ENCODE measurements around the gene TRIO. TPM values are rescaled to one million over a fixed set of nuclear protein-coding genes. Genes with fewer than 3 reads are reported as not detected.
A peak's percentile ranks its signal among the peaks of the same experiment; 100 is the strongest.

Gene TRIO
- total and polyA plus RNA-seq, 2 of the 8 experiments (the other 6 are each of a cell fraction or from before 2014, with no cell fraction given), result 35.1 to 69.1 TPM

- peak; percentile 69 for TF ChIP-seq E2F6 (IDR thresholded peaks at IDR 0.05)
- peak; percentile 99 for TF ChIP-seq ATF2 (IDR thresholded peaks at IDR 0.05; ENCODE audit: low read length)
- TF ChIP-seq RBBP5 (IDR thresholded peaks at IDR 0.05; ENCODE audit: borderline replicate concordance, low read depth, low read length), result no peak
- TF ChIP-seq GABPA (IDR thresholded peaks at IDR 0.05; ENCODE audit: borderline replicate concordance, insufficient read depth, low read length), result no peak
- peak; percentile 80 for TF ChIP-seq CREB1 (IDR thresholded peaks at IDR 0.05)
- TF ChIP-seq ASH2L (IDR thresholded peaks at IDR 0.05; ENCODE audit: low read length), result peak; percentile 68
- TF ChIP-seq SP1 (IDR thresholded peaks at IDR 0.05; ENCODE audit: low read depth, low read length), result 0 out of 2 replicates have a peak, but pooled peaks have one; percentile 6
- peak; percentile 45; the same call in 1 of the 2 replicates for TF ChIP-seq USF2 (IDR thresholded peaks at IDR 0.05; ENCODE audit: low read length)
- no peak for TF ChIP-seq CTBP2 (IDR thresholded peaks at IDR 0.05; ENCODE audit: borderline replicate concordance, insufficient read depth, insufficient read length, low read length)
- TF ChIP-seq BRCA1 (IDR thresholded peaks at IDR 0.05; ENCODE audit: low read depth, low read length), result no peak
- peak; percentile 93 for TF ChIP-seq MAX (IDR thresholded peaks at IDR 0.05)
- TF ChIP-seq NANOG (IDR thresholded peaks at IDR 0.05; ENCODE audit: insufficient read depth, low read depth, low read length, poor library complexity, severe bottlenecking), result no peak
- no peak for TF ChIP-seq CEBPB (IDR thresholded peaks at IDR 0.05; ENCODE audit: low read depth, low read length)
- TF ChIP-seq SIN3A (conservative IDR thresholded peaks at IDR 0.05 in 1 of 2, IDR thresholded peaks at IDR 0.05 in 1 of 2; ENCODE audit: low read depth in 1 of 2, low read length in 2 of 2), result 0 out of 4 replicates have a peak, but pooled peaks of 1 of the 2 experiments have one; percentile 47
- TF ChIP-seq JUND (IDR thresholded peaks at IDR 0.05; ENCODE audit: low read length), result peak; percentile 99
- TF ChIP-seq TBP (IDR thresholded peaks at IDR 0.05; ENCODE audit: low read depth, low read length), result peak; percentile 45; the same call in 1 of the 2 replicates
- no peak for TF ChIP-seq KDM1A (IDR thresholded peaks at IDR 0.05; ENCODE audit: borderline replicate concordance, low read length)
- no peak for TF ChIP-seq POU5F1 (IDR thresholded peaks at IDR 0.05; ENCODE audit: low read depth, low read length)
Observed at GRCh38 chr5:14264605-14265316, 121.6 kb downstream of the TRIO start (continued).
